PC-9 (cell line): Measurements from ENCODE around the gene BCAS3. TPM values are rescaled to one million over a fixed set of nuclear protein-coding genes. Genes with fewer than 3 reads are reported as not detected.
A peak's percentile ranks its signal among the peaks of the same experiment; 100 is the strongest.
"Not testable (repeated sequence)": the region's sequence is repeated elsewhere in the genome, so short reads cannot be mapped to it uniquely, and the experiment has no call there.

Source experiments
- BruUV-seq: library from RNA; stranded (reverse); fragments of 400-500 nt; replicated peaks from 2 replicates; lab custom pipeline; 2021; lab: Mats Ljungman, UMichigan
- CTCF ChIA-PET: fragments of 300-600 bp; sonication (Branson Sonifier 250); formaldehyde crosslinking; loops from one replicate; lab custom pipeline; 2022; ENCODE audit warnings: antibody characterized with exemption; lab: Charles Lee
- POLR2A ChIA-PET: fragments of 300-600 bp; sonication (Branson Sonifier 250); formaldehyde crosslinking; loops from one replicate; lab custom pipeline; 2022; ENCODE audit warnings: antibody characterized with exemption; ENCODE audit not compliant: unreplicated experiment; lab: Charles Lee
- DNase-seq, 2 experiments: peaks; one replicate each; pipeline versions ENCODE4 v3.0.0 to v3.0.0-alpha.2; 2015 to 2022; ENCODE audit warnings: mixed read lengths in 1 of 2
- H2AFZ ChIP-seq: fragments of 200-600 bp; sonication (generic); 2 replicates; pipeline ENCODE4 v1.8.1; 2017; ENCODE audit warnings: antibody characterized with exemption
- H3F3A ChIP-seq: fragments of 200-600 bp; sonication (generic); 2 replicates; pipeline ENCODE4 v1.8.1; 2017; ENCODE audit warnings: antibody characterized with exemption, mild to moderate bottlenecking, low read depth; ENCODE audit not compliant: insufficient read depth
- H3K27ac ChIP-seq: fragments of 200-600 bp; sonication (generic); 2 replicates; pipeline ENCODE4 v1.6.1; 2016; ENCODE audit warnings: mixed run types
- H3K27me3 ChIP-seq: fragments of 200-600 bp; sonication (generic); 2 replicates; pipeline ENCODE4 v1.6.1; 2016; ENCODE audit warnings: low read depth, mixed run types; ENCODE audit not compliant: insufficient read depth
- H3K36me3 ChIP-seq: fragments of 200-600 bp; sonication (generic); 2 replicates; pipeline ENCODE4 v1.6.1; 2016; ENCODE audit warnings: low read depth, mixed run types
- H3K4me1 ChIP-seq: fragments of 200-600 bp; sonication (generic); replicated peaks from 2 replicates; pipeline ENCODE4 v1.6.1; 2016; ENCODE audit warnings: mixed run types; ENCODE audit not compliant: insufficient read depth
- H3K4me2 ChIP-seq: fragments of 200-600 bp; sonication (generic); 2 replicates; pipeline ENCODE4 v1.6.1; 2017; ENCODE audit warnings: mixed run types
- H3K4me3 ChIP-seq: fragments of 200-600 bp; sonication (generic); 2 replicates; pipeline ENCODE4 v1.6.1; 2016; ENCODE audit warnings: mixed run types
- H3K79me2 ChIP-seq: fragments of 200-600 bp; sonication (generic); 2 replicates; pipeline ENCODE4 v1.6.1; 2017; ENCODE audit warnings: low read depth, mixed run types
- H3K9me2 ChIP-seq: fragments of 200-600 bp; sonication (generic); 2 replicates; pipeline ENCODE4 v1.8.1; 2017; ENCODE audit warnings: mild to moderate bottlenecking; ENCODE audit not compliant: insufficient read depth
- H3K9me3 ChIP-seq: fragments of 200-600 bp; sonication (generic); 2 replicates; pipeline ENCODE4 v1.8.1; 2016; ENCODE audit warnings: low read depth; ENCODE audit not compliant: insufficient read depth
- H4K20me1 ChIP-seq: fragments of 200-600 bp; sonication (generic); 2 replicates; pipeline ENCODE4 v1.8.1; 2017; ENCODE audit not compliant: insufficient read depth
- CTCF ChIP-seq: fragments of 200-600 bp; sonication (generic); conservative IDR thresholded peaks from 2 replicates; pipeline ENCODE4 v1.6.1; 2017; ENCODE audit warnings: mixed run types, antibody characterized with exemption, mild to moderate bottlenecking, moderate library complexity
- EZH2 ChIP-seq: fragments of 200-600 bp; sonication (generic); IDR thresholded peaks from 2 replicates; pipeline ENCODE4 v1.8.0; 2017; ENCODE audit warnings: antibody characterized with exemption, low read depth
- intact Hi-C: fragments of 100-400 bp; cut with micrococcal nuclease; formaldehyde crosslinking; loops from one replicate; pipeline ENCODE4 v1.10.0; 2022; ENCODE audit not compliant: unreplicated experiment
- total RNA-seq: library from RNA; stranded (reverse); gene quantifications from 2 replicates; pipeline ENCODE4 v1.2.3, GENCODE V29; 2021

BCAS3 gene
- total RNA-seq, 1 experiment from 2014 or later, result 26.0 TPM

DNA sequence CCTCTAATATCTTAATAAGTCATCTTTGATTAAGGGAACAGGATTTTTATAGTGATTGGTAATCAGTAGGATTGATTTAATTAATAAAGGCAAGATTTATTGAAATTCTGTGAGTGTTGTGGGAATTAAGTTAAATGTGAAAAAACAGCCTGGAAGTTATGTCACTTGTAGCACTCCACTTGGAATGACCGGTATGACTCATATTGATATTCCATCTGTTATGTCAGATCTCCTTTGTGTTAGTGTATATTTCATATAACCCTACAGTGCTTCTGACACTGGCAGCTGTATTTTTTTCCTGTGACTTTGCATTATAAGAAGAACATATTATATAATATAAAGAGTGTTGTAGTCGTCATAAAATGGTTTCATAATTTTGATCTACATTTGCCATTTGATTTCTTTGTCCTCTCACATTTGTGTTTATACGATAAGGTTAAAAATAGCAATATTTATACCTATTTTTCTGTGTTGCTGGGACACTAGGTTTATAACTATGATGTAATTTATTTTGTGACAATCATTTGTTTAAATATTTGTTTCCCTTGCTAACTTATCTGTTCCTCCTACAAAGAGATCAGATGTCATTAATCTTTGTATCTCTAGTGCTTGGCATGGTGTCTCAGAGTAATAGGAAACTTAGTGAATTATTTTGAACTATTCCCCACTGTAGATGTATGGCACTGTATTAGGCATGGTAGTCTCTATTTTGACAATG, 249.0 kb downstream of the BCAS3 start:
- no TSS peak for BruUV-seq
- intact Hi-C loops, result no loop called here
- CTCF ChIA-PET, result no interaction called here

GRCh38 chr17:60933739-60934138, 256.1 kb downstream of the BCAS3 start:
- no peaks in the 10 kb centered on the region for H3K27me3 ChIP-seq
- no TSS peak for BruUV-seq

More for the DNA sequence above, 249.0 kb downstream of the BCAS3 start:
- H4K20me1 ChIP-seq, result no peaks in the 10 kb centered on the region
- no peaks in the 10 kb centered on the region for H3K79me2 ChIP-seq
- no peaks in the 10 kb centered on the region for H3K4me1 ChIP-seq
- no peaks in the 10 kb centered on the region for H3K9me3 ChIP-seq
- no peaks in the 10 kb centered on the region; the same call in 1 of the 2 replicates for H3F3A ChIP-seq
- no peak overlapping the region for H3K27ac ChIP-seq
- H3K4me2 ChIP-seq, result no peak overlapping the region
- no peaks in the 10 kb centered on the region for H3K36me3 ChIP-seq
- TF ChIP-seq EZH2, result no peak
- no peak for TF ChIP-seq CTCF
- H2AFZ ChIP-seq, result no peak overlapping the region
- H3K9me2 ChIP-seq, result no peaks in the 10 kb centered on the region
- H3K27me3 ChIP-seq, result no peaks in the 10 kb centered on the region
- POLR2A ChIA-PET, result no interaction called here
- H3K4me3 ChIP-seq, result no peak overlapping the region
- DNase-seq, result no peak

DNA sequence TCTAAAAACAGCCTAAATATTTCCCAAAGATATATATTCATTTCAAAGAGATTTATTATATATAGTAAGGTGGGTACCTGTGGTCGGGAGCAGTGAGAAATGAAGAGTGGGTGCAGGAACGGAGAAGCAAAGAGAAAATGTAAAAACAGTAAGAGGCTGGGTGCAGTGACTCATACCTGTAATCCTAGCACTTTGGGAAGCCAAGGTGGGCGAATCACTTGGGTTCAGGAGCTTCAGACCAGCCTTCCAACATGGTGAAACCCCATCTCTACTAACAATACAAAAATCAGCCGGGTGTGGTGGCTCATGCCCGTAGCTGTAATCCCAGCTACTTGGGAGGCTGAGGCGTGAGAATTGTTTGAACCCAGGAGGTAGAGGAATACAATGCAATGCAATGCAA, 257.1 kb downstream of the BCAS3 start:
- intact Hi-C loops, result no loop called here
- Histone ChIP-seq H3K27ac (no peak overlapping the region), H4K20me1 (no peaks in the 10 kb centered on the region), H2AFZ (no peak overlapping the region), H3K4me1 (no peaks in the 10 kb centered on the region; the same call in 1 of the 2 replicates), H3K79me2 (no peaks in the 10 kb centered on the region), H3K9me2 (no peaks in the 10 kb centered on the region), H3K36me3 (no peaks in the 10 kb centered on the region), H3K27me3 (no peaks in the 10 kb centered on the region), H3K4me3 (no peak overlapping the region), H3K9me3 (no peaks in the 10 kb centered on the region), H3F3A (no peaks in the 10 kb centered on the region), H3K4me2 (no peak overlapping the region)
- CTCF ChIA-PET, result no interaction called here
- no TSS peak for BruUV-seq
- DNase-seq, result peak in 1 of 2 experiments; percentile 4
- TF ChIP-seq EZH2, result no peak
- TF ChIP-seq CTCF, result no peak
- POLR2A ChIA-PET, result no interaction called here

More at GRCh38 chr17:60933739-60934138, 256.1 kb downstream of the BCAS3 start:
- no peak overlapping the region for H3K27ac ChIP-seq
- H3K4me2 ChIP-seq, result no peak overlapping the region
- H3K4me3 ChIP-seq, result no peak overlapping the region
- no peaks in the 10 kb centered on the region for H3K79me2 ChIP-seq
- H3K36me3 ChIP-seq, result no peaks in the 10 kb centered on the region
- H3K9me3 ChIP-seq, result no peaks in the 10 kb centered on the region
- POLR2A ChIA-PET, result no interaction called here
- H3K9me2 ChIP-seq, result no peaks in the 10 kb centered on the region
- no peaks in the 10 kb centered on the region; the same call in 1 of the 2 replicates for H3K4me1 ChIP-seq
- no peaks in the 10 kb centered on the region for H3F3A ChIP-seq
- intact Hi-C loops, result no loop called here
- CTCF ChIA-PET, result no interaction called here
- no peak for DNase-seq
- TF ChIP-seq CTCF (no peak), EZH2 (no peak)
- no peak overlapping the region for H2AFZ ChIP-seq
- H4K20me1 ChIP-seq, result no peaks in the 10 kb centered on the region

- H3K9me2 ChIP-seq, H2AFZ ChIP-seq, H3K27me3 ChIP-seq, H3K4me1 ChIP-seq, H3K9me3 ChIP-seq, H3K4me3 ChIP-seq, H3K4me2 ChIP-seq, DNase-seq, H3F3A ChIP-seq, BruUV-seq, H3K27ac ChIP-seq, H4K20me1 ChIP-seq, H3K79me2 ChIP-seq, H3K36me3 ChIP-seq, intact Hi-C loops, CTCF ChIA-PET, POLR2A ChIA-PET: not testable (repeated sequence)
These were observed 258.3 kb downstream of the BCAS3 start for GRCh38 chr17:60935991-60936390.
